BLaER1 (cell line): ENCODE measurements around the gene POF1B.
"Not testable (repeated sequence)": the region's sequence is repeated elsewhere in the genome, so short reads cannot be mapped to it uniquely, and the experiment has no call there.

Experiments used
- H3K27ac ChIP-seq: shearing (Covaris generic); formaldehyde crosslinking; 2 replicates; pipeline ENCODE4 v1.8.1; 2022
- H3K27me3 ChIP-seq: shearing (Covaris generic); formaldehyde crosslinking; 2 replicates; pipeline ENCODE4 v1.8.1; 2022
- H3K36me3 ChIP-seq: shearing (Covaris generic); formaldehyde crosslinking; 2 replicates; pipeline ENCODE4 v1.8.1; 2022
- H3K4me1 ChIP-seq: shearing (Covaris generic); formaldehyde crosslinking; 2 replicates; pipeline ENCODE4 v1.8.1; 2022
- H3K4me2 ChIP-seq: shearing (Covaris generic); formaldehyde crosslinking; 2 replicates; pipeline ENCODE4 v1.8.1; 2022
- H3K4me3 ChIP-seq: shearing (Covaris generic); formaldehyde crosslinking; 2 replicates; pipeline ENCODE4 v1.8.1; 2022
- H3K9ac ChIP-seq: shearing (Covaris generic); formaldehyde crosslinking; 2 replicates; pipeline ENCODE4 v1.8.1; 2022
- H3K9me3 ChIP-seq: shearing (Covaris generic); formaldehyde crosslinking; 2 replicates; pipeline ENCODE4 v1.8.1; 2022
- H4K20me1 ChIP-seq: shearing (Covaris generic); formaldehyde crosslinking; 2 replicates; pipeline ENCODE4 v1.8.1; 2022
- Cebpa-rat ChIP-seq: shearing (Covaris generic); IDR thresholded peaks from 2 replicates; pipeline ENCODE4 v1.8.1; 2022

Gene POF1B

DNA sequence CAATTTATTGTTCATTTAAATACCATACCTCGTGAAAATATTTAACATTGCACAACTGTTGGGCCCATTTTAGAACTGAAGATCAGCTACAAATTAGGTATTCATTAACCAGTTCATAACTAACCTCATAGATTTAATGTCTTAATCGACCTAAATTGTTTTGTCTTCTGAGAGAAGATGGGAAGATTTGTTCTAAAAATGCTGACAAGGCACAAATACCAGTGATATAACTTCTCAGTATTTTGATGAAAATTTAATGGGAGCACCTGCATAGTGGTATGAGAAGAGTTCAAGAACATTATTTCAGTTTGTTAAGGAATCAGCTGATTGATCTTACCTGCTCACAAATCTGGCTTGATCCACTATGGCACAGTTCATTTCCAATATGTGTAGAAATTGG lies 33.9 kb downstream of the POF1B start:
- H3K27me3 ChIP-seq: peaks cover 50% of the 10 kb centered on the region
- H3K4me2 ChIP-seq: no peak overlapping the region
- TF ChIP-seq Cebpa-rat: no peak
- no peaks in the 10 kb centered on the region for H3K36me3 ChIP-seq
- no peaks in the 10 kb centered on the region for H4K20me1 ChIP-seq
- H3K27ac ChIP-seq: no peak overlapping the region
- no peaks in the 10 kb centered on the region for H3K9me3 ChIP-seq
- no peak overlapping the region for H3K9ac ChIP-seq
- no peak overlapping the region for H3K4me3 ChIP-seq
- H3K4me1 ChIP-seq: no peaks in the 10 kb centered on the region

GRCh38 chrX:85327060-85327333 lies 52.5 kb downstream of the POF1B start:
- Histone ChIP-seq H3K27ac (no peak overlapping the region), H4K20me1 (no peaks in the 10 kb centered on the region), H3K4me1 (no peaks in the 10 kb centered on the region), H3K9ac (no peak overlapping the region), H3K4me2 (no peak overlapping the region), H3K4me3 (no peak overlapping the region), H3K9me3 (no peaks in the 10 kb centered on the region), H3K27me3 (peaks cover 24% of the 10 kb centered on the region; the same call in 1 of the 2 replicates), H3K36me3 (no peaks in the 10 kb centered on the region)
- TF ChIP-seq Cebpa-rat: no peak

- no peak overlapping the region for H3K4me2 ChIP-seq
These were observed 53.0 kb downstream of the POF1B start for GRCh38 chrX:85326234-85327059.

DNA sequence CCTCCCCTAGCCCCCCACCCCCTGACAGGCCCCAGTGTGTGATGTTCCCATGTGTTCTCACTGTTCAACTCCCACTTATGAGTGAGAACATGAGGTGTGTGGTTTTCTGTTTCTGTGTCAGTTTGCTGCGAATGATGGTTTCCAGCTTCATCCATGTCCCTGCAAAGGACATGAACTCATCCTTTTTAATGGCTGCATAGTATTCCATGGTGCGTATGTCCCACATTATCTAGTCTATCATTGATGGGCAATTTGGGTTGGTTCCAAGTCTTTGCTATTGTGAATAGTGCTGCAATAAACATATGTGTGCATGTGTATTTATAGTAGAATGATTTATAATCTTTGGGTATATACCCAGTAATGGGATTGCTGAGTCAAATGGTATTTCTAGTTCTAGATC lies 68.1 kb downstream of the POF1B start:
- not testable (repeated sequence) for H3K9me3 ChIP-seq, H3K4me3 ChIP-seq, H3K4me2 ChIP-seq, H3K9ac ChIP-seq, H4K20me1 ChIP-seq, H3K36me3 ChIP-seq, H3K4me1 ChIP-seq, H3K27ac ChIP-seq
- H3K27me3 ChIP-seq: peaks cover 49% of the 10 kb centered on the region

More at GRCh38 chrX:85326234-85327059, 53.0 kb downstream of the POF1B start:
- H3K9me3 ChIP-seq: no peaks in the 10 kb centered on the region
- H3K9ac ChIP-seq: no peak overlapping the region
- no peaks in the 10 kb centered on the region for H4K20me1 ChIP-seq
- no peak overlapping the region for H3K4me3 ChIP-seq
- H3K4me1 ChIP-seq: no peaks in the 10 kb centered on the region
- TF ChIP-seq Cebpa-rat: no peak
- H3K36me3 ChIP-seq: no peaks in the 10 kb centered on the region
- H3K27ac ChIP-seq: no peak overlapping the region
- peaks cover 19% of the 10 kb centered on the region; the same call in 1 of the 2 replicates for H3K27me3 ChIP-seq

DNA sequence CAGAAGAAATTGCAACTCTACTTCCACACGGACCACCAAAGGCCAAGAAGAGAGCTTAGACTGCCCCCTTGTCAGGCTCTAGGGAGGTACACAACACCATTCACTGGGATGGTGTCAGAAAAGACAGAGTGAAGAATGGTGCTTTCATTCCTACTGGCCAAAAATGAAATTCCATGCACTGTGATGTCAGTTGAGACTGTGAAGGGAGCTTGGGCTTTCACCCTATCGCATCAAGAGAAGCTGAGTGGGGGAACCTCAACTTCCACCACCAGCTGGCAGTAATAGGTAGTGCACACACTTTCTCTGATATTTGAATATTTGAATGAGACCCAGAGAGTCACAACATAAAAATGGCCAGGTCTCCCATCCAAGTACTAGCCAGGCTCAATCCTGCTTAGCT lies 69.7 kb downstream of the POF1B start:
- H3K9me3 ChIP-seq: no peaks in the 10 kb centered on the region
- H3K27ac ChIP-seq: no peak overlapping the region
- H3K27me3 ChIP-seq: peaks cover 49% of the 10 kb centered on the region
- no peak overlapping the region for H3K4me2 ChIP-seq
- no peak overlapping the region for H3K9ac ChIP-seq
- H4K20me1 ChIP-seq: no peaks in the 10 kb centered on the region
- TF ChIP-seq Cebpa-rat: no peak
- no peak overlapping the region for H3K4me3 ChIP-seq
- no peaks in the 10 kb centered on the region for H3K36me3 ChIP-seq
- no peaks in the 10 kb centered on the region for H3K4me1 ChIP-seq

DNA sequence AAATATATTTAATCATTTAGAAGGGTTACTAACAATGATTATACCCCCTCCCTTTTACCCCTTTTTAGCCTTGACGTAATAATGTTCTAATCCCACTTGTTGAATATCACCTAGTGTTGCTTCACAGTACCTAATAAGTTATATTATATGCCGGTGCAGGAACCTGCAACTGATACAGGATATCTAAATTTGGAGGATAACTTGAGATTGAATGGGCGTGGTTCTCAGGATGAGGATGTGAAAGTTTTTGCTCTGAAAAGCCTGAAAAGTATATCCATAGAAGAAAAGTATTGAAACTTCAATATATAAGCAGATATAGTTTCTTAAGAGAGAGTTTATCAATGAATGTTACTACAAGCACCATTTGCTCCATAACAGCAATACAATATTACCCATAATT lies 75.9 kb downstream of the POF1B start:
- no peak overlapping the region for H3K27ac ChIP-seq
- H3K4me2 ChIP-seq: no peak overlapping the region
- no peaks in the 10 kb centered on the region for H3K4me1 ChIP-seq
- H3K4me3 ChIP-seq: no peak overlapping the region
- H4K20me1 ChIP-seq: no peaks in the 10 kb centered on the region
- no peak for TF ChIP-seq Cebpa-rat
- no peaks in the 10 kb centered on the region for H3K36me3 ChIP-seq
- H3K9me3 ChIP-seq: no peaks in the 10 kb centered on the region; the same call in 1 of the 2 replicates
- peaks cover 26% of the 10 kb centered on the region; the same call in 1 of the 2 replicates for H3K27me3 ChIP-seq
- H3K9ac ChIP-seq: no peak overlapping the region

DNA sequence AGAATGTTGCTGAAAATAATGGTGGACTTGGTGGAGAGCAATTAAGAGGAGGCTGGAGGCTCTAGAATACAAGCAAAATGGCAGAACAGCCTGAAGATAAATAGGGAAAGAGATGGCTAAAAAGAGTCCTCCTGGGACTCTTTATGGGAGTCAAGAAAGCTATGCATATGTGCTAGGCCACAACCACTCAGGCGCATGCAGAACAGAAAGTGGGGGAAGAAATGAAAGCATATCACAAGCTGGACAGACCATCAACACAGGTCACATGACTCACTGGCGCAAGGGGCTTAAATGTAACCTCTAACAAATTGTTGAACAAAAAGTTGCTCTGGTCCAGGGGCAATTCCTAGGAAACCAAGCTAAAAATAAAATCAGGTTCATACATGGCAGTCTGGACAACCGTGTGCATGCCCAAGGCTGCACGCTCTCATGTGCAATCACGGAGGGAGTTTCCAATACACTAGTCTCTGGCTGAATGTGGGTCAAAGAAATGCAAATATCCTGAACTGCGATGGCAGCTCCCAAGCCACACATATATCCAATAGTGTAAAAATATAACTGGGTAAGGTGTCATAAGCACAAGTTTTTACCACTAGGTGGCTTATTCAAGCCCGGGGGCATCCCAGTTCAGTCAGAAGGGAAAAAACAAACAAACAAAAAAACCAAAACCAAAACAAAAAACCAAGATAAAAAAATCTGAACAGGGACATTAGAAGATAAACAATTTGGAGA lies 90.3 kb downstream of the POF1B start:
- Histone ChIP-seq H3K27ac (no peak overlapping the region), H3K4me3 (no peak overlapping the region), H4K20me1 (no peaks in the 10 kb centered on the region), H3K27me3 (peaks cover 39% of the 10 kb centered on the region), H3K9me3 (peaks cover 13% of the 10 kb centered on the region), H3K4me2 (no peak overlapping the region), H3K4me1 (no peaks in the 10 kb centered on the region), H3K9ac (no peak overlapping the region), H3K36me3 (no peaks in the 10 kb centered on the region)
- no peak for TF ChIP-seq Cebpa-rat

- H3K27me3 ChIP-seq: peaks cover 31% of the 10 kb centered on the region
- H3K9me3 ChIP-seq, H3K27ac ChIP-seq, H3K4me1 ChIP-seq, H3K36me3 ChIP-seq, H3K9ac ChIP-seq, H3K4me2 ChIP-seq, H3K4me3 ChIP-seq, H4K20me1 ChIP-seq: not testable (repeated sequence)
These were observed 94.2 kb downstream of the POF1B start for GRCh38 chrX:85285286-85285685.

DNA sequence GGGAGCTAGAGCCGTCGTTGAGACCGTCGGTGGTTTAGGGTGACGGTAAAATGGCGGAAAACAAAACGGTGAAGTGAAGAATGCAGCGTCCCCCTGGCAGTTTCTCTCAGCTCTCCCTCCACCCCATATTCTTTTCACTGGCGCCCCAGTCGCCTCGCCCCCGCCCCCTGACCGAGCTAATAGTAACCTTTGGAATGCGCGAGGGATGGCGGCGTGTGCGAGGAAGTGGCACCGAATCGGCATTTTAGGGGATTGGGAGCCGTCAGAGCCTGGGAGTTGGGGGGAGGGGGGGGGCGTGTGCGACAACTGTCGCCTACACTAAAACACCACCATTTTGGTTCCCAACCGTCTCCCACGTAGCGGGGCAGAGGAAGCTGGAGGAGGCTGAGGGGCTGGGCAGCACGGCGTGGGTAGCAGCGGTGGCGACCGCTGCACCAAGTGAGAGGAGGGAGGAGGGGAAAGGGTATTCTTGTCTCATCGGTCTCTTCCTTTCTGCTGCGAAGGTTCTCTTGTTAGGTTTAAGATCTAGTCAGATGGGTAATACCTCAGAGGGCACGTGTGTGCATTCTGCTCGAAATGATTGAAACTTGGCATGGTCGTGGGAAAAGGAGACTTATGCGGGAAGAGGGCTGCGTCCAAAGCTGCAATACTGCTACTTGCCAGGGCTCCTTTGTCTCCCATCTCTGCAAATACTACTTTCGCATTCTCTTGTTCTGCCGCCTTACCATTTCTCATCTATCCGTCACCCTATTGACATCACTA lies 134.8 kb downstream of the POF1B start:
- peak overlapping the region; percentile 85 for H3K9ac ChIP-seq
- H3K27ac ChIP-seq: peak overlapping the region; percentile 85
- H3K27me3 ChIP-seq: peaks cover 42% of the 10 kb centered on the region
- peak overlapping the region; percentile 53 for H3K4me2 ChIP-seq
- peak overlapping the region; percentile 75 for H3K4me3 ChIP-seq
- peaks cover 4% of the 10 kb centered on the region; the same call in 1 of the 2 replicates for H3K36me3 ChIP-seq
- peaks cover 11% of the 10 kb centered on the region; the same call in 1 of the 2 replicates for H3K4me1 ChIP-seq
- H3K9me3 ChIP-seq: no peaks in the 10 kb centered on the region
- no peaks in the 10 kb centered on the region for H4K20me1 ChIP-seq
- TF ChIP-seq Cebpa-rat: no peak
